ENCODE data around the gene PRKG1.
"Not testable (repeated sequence)": the region's sequence is repeated elsewhere in the genome, so short reads cannot be mapped to it uniquely, and the experiment has no call there.

PRKG1 gene

DNA sequence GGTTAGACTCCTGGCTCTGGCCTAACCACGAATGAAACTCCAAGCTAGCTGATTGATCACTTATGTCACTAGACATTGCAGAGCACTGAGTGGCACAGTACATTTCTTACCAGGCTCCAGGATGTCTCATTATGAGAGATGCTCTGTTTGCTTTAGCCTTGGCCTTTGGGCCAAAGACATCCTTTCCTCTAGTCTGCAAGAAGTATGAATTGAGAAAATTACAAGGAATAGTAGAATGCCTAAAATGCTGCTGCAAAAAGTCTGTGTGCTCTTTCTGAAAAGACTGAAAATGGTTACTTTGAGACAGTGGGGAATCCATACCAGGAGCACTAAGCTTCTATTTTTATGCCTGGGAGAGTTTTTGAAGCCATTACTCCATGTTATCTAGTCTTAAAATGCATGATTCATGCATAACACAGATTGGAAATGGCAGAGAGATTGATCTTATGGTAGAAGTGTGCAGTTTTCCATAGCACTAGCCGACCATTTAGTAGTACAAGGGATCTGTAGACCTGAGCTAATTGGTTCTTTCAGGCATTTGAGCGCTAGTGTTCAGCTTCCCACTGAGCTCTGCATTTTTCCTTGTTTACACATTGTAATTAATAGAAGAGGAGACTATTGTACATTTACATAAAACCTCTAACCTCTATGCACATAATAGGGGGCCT, 303.8 kb downstream of the PRKG1 start:
- no peak for DNase-seq (ENCODE audit: low read depth)

DNA sequence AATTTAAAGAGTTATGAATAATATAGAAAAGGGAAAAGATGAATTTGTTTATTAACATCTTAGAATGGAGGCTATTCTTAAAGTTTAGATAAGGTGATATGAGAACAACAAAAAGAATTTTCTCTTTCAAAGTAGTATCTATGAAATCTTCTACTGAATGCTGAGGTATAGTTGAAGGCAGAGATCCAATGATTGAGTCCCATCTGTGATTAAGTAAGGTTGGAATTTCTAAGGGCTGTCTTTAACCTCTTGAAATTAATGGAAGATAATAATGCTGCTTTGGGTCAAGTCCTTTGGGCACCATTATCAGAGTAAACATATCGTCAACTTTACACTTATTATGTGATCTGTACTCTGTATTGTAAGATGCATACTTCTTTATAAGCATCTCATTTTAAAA, 307.9 kb downstream of the PRKG1 start:
- no peak for DNase-seq (ENCODE audit: low read depth)

DNA sequence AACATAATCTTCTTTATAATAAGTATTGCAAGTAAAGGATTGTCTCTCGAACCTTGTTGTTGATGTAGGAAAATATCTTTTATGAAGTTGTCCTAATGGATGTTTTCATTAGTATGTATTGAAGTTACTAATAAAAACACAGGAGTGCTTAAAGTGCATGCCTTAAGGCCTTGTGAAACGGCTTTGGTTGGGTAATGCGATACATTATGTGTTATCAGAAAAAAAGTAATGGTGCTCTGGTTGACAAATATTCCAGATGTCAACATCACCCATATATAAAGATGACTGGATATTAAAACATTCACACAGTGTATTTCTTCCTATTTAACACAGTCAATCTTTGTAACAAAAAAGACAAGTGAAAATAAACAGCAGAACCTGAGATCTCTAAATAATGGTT, 310.7 kb downstream of the PRKG1 start:
- no peak for DNase-seq (ENCODE audit: low read depth)

DNA sequence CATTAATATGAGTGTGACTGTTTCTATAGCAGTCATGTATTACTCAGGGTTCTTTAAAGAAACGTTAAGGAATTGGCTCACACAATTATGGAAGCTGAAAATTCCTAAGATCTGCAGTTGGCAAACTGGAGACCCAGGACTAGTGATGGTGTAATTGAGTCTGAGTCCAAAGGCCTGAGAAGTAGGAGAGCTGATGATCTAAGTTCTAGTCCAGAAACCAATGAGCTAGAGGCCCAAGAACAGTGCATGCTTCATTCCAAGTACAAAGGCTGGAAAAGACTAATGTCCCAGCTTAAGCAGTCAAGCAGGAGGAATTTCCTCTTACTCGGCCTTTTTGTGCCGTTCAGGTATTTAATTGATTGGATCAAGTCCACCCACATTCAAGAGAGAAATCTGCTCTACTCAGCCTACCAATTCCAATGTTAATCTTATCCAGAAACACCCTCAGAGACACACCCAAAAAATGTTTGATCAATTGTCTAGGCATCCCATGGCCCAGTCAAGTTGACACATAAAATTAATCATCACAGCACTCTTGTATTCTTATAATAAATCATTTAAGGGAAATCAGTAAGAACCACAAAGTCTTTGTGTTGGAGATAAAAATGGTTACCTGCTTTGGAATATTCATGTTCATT, 312.1 kb downstream of the PRKG1 start:
- DNase-seq (ENCODE audit: low read depth) = no peak

DNA sequence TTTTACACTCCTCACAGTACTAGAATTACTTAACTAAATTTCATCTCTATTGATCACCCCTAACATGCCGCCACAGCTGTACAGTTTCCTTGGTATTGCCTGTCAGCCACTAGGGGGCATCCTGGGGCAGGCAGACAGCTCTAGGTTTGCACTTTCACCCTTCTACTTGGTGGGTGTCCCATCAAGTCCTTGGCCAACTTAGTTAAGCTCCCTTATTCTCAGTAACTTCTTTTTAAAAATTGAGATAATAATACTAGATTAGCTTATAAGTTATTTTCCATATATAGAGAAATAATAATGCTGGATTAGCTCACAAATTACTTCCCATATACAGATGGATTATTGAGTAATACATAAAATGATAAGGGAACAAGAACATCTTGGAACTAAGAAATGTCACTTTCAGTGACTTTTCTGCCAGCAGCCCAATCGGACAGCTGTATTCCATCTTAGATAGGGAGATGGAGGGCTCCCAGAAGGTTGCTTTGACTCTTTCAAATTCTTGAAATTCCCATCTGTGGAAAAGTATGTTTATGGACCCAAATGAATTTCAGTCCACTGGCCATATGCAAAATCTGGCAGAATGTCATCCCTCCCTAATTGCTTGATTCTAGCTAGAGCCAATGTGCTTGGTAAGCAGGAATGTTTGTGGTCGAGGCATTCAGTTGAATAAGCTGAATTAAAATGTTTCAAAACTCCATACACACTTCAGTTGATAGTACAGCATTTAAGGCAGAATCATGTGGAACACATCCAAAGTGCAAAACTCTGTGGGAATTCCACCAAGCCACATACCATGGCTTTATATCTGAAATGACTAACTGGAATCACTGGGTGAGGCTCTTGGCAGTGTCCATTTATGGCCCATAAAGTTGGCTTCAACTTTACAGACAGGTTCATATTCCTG, 315.4 kb downstream of the PRKG1 start:
- peak; percentile 99 for DNase-seq (ENCODE audit: low read depth)

DNA sequence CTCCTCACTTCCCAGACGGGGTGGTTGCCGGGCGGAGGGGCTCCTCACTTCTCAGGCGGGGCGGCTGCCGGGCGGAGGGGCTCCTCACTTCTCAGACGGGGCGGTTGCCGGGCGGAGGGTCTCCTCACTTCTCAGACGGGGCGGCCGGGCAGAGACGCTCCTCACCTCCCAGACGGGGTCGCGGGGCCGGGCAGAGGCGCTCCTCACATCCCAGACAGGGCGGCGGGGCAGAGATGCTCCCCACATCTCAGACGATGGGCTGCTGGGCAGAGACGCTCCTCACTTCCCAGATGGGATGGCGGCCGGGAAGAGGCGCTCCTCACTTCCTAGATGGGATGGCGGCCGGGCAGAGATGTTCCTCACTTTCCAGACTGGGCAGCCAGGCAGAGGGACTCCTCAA, 318.7 kb downstream of the PRKG1 start:
- not testable (repeated sequence) for DNase-seq (ENCODE audit: low read depth)

DNA sequence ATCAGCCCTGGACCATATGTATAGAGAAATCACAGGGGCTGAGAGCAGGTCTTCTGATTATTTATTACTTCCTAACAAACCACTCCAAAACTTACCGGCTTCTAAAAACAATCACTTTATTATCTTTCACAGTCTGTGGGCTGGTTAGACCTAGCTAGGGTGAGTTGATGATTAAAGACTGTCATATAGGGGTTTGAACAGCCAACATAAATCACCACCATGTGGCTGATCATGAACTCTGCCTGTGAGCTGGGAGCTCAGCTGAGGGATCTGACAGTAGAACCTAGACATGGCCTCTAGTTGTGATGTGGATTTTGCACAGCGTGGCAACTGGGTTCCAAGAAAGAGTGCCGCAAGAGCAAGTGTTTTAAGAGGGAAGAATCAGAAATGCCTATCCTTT, 319.8 kb downstream of the PRKG1 start:
- DNase-seq (ENCODE audit: low read depth) = no peak

DNA sequence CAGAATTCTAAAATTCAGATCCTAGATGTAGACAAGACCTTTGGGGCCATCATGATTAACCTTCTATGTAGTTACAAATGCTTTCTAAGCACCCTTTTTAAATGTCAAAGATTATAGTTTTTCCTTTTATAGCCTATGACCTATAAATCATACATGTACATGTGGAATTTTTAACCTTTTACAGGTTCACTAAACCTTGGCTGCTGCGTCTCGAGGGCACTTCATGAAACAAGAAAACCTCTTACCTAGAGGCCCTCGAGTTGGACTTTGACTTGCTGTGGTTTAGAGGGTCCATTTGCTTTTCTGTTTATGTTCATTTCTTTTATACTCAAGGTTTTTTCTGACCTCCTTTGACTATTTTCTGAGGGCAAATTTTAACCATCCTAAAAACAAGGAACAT, 323.0 kb downstream of the PRKG1 start:
- DNase-seq (ENCODE audit: low read depth) = no peak

DNA sequence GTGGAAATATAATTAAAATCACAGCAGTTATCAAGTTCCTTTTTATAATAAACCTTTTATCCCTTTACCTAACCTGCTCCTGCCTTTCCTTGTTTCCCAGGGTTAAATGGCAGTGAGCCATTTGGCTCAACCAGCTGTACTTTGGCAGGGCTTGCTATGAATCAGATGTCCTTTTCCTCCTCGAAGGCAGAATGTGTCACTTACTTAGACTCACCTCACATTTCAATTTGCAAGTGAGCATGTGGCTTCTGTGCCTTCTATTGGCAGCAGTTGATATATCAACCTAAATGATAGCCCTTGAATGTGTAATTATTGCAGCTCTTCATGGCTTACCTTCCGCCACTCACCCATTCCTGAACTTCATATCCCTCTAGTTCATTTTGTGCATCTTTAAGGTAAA, 323.4 kb downstream of the PRKG1 start:
- DNase-seq (ENCODE audit: low read depth) = peak; percentile 65

DNA sequence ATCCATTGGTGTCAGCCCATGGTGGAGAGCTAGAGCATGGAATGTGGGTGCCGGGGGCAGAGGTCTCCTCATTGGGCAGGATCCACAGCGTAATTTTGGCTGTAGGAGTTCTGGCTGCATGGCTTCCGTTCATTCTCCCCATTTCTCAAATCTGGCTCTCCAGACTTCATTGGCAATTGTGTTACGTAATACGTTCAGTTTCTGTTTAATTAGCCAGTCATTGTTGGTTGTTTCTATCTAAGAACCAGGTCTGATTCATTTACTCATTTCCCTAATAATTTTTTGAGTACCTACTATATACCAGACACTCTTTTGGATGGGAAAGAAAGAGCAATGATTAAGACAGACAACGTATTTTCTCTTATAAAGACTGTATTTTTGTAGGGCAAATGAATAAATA, 325.6 kb downstream of the PRKG1 start:
- no peak for DNase-seq (ENCODE audit: low read depth)

DNA sequence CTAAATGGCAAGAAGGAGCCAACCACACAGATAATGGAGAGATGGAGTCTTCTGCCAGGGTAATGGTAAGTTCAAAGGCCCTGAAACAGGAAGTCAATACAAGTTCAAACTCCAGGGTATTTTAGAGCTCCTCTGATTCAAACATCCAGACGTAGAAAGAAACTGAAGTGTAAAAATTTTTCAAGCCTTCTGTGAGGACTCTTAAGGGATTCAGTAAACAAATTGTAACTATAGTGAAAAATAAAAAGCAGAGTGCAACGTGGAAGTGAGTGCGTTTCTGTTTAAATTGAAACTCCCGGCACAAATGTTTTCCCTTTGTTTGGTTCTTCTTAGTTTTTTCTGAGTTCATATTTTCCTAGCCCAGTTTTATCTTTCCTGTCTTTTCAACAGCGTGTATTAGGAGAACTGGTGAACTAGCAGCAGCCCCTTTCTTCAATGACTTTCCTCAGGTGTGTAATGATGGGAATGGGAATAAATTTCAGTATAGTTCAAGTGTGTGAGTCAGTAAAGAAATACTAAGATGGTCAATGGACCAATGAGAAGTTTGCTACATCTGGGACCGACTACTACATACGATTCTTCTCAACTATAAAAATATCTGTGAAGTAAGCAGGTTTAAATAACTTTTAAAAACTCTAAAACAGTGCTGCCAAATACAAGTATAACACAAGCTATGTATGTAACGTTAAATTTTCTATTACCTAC, 326.3 kb downstream of the PRKG1 start:
- no peak for DNase-seq (ENCODE audit: low read depth)

DNA sequence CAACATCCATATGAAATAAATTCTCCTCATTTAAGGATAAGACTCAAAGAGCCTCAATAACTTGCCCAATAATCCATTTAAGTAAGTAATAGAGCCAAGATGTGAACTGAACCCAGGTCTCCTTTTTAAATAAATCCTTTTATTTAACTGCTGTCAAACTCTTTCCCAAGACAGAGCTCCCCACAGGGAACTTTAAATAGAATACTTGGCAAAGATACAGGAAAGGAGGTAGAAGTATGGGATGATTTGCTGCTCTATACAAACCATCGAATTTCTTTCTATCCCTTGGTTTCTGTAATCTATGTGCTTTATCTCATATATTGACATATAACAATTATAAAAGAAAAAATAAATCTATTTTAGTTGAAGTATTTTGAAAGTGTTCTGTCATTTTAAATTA, 329.2 kb downstream of the PRKG1 start:
- DNase-seq (ENCODE audit: low read depth) = no peak

DNA sequence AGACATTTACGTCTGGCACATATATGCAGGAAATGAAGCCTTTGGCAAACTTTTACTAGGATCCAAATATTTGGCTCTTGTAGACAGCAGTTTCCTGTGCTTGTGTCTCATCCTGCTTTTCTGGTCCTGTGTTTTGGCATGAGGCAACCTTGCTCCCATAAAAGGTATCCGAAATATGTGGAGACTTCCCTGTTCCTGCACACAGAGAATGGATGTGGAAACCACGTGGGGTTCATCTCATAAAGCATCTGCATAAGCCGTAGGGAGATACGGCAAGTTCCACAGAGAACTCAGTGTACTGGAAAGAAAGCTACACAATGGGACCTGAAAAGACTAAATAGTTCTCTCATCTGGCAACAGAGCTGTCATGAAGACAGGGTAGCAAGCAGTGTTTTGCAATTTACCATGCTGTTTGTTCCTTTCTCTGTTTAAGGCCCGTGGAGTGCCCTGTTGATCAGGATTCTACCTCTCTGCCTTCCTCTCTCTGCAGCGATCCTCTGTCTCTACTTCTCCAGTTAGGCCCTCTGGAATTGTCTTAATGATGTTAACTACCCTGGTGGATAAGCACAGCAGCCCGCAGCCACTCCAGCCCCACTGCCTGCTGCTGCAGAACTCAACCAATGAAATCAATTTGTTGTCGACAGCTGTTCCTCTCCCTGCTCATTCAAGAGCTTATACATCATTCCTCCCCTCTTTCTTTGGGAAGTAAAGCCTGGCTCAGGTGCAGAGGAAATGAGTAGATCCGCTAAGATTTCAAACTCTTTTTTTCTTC, 331.5 kb downstream of the PRKG1 start:
- DNase-seq (ENCODE audit: low read depth) = no peak

DNA sequence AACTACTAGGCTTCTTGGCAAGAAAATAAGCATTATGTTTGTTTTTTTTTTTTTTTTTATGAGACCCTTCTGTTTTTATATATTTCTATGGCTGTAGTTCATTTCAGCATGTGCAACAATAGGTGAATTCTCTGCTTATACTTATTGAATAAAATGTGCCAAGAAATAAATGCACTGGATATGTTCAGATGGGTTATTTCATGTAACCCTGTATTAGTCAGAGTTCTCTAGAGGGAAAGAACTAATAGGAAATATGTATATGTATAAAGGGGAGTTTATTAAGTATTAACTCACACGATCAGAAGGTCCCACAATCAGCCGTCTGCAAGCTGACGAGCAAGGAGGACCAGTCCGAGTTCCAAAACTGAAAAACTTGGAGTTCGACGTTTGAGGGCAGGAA, 332.3 kb downstream of the PRKG1 start:
- no peak for DNase-seq (ENCODE audit: low read depth)

DNA sequence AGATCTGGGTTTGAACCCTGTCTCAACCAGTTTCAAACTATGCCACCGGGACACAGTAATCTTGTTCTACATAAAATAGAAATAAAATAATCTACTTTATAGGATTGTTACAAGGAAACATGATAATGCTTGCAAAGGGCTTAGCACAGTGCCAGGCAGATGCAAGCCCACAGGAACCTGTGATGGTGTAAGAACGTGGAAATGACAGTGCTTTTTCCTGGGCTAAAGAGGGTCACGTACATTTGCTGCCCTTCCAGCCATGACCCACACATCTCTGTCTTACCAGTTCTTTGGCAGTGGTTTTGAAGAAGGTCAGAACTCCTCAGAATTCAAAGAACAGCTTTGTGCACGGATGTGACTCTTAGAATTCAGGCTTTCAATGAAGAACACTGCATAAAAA, 342.2 kb downstream of the PRKG1 start:
- no peak for DNase-seq (ENCODE audit: low read depth)

DNA sequence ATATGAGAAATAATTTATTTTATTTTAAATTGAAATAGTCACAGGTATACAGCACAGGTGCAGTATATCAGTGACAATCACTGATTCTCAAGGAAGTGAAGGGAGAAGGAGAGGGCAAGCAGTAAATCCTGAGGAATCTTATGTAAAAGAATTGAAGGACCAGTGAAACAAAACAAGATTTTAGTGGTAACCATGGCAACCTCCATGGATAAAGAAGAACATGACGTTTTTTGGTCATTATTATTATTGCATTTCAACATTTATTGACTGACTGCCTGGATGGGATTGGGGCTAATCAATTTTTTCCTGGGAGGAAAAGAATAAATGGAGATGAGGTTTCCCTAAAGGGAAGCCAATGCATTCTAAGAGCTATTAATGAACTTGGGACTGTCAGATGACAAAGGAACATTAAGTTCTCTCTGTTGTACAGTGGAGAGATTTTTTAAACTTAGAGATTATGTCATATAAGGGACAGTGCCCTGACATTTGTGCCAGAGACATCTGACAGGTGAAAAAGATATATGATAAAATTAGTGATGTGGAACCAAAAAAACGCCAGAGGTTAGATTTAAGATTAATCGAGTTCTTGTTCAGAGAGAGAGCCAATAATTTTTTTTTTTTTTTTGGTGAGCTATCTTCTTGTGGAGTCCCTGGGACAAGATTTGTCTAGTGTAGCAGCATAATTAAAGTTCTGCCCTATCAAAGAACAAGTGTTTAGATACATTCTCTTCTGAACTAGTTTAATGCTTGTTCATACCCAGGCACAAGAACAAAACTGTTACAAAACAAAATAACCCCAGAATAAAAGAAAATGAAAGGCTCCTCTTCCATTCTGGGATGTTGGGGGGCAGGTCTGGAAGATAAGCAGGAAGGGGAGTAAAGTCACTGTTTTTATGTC, 345.2 kb downstream of the PRKG1 start:
- DNase-seq (ENCODE audit: low read depth) = no peak

DNA sequence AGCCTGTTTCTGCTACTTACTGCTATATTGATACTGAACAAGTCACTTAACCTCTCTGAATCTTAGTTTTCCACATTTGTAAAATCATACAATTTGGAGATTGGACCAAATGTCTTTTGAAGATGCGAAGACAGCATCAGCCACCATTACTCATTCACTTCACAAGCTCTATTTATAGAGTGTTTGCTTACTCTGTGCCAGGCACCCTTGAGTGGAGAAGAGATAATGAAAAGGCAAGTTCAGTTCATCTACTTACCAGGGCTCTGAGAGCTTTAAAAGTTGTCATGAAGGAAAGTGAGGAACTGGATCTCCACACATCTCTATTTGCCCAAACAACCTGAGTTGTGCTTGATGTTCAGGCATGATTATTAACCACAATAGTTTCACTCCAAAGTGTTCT, 347.6 kb downstream of the PRKG1 start:
- DNase-seq (ENCODE audit: low read depth) = no peak

DNA sequence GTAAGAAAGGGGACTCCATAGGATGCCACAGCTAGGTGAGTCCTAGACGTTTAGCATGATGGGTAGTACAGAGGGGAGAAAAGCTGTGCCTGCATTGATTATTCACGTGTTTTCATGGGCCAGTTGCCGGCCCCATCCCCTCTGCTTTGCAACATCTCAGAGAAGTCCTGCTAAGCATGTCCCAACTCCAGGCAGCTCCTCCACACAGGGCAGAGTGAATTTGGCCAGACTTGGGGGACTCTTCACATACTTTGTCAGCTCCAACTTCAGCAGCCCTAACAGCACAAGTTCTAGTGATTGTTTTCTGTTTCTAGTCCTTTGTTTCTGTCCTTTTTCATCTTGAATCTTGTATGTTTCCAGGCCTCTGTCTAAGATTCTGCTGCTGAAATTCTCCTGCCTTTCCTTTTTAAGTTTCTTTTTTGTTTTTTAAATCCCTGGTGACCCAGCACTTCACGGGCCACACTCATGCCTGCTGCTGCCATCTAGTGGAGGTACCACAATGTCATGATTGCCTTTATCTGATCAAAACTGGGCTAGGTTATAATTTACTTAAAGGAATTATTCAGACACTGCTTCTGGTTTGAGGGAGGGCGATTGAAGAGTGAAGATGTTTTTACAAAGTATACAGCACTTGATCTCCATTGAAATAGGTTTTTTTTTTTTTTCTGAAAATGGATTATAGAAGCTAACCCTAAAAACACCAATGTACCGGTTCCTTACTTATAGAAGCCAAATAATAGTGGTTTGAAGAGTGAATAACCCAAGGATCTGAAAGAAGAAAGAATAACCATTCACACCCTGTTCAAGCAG, 348.2 kb downstream of the PRKG1 start:
- peak; percentile 48 for DNase-seq (ENCODE audit: low read depth)

DNA sequence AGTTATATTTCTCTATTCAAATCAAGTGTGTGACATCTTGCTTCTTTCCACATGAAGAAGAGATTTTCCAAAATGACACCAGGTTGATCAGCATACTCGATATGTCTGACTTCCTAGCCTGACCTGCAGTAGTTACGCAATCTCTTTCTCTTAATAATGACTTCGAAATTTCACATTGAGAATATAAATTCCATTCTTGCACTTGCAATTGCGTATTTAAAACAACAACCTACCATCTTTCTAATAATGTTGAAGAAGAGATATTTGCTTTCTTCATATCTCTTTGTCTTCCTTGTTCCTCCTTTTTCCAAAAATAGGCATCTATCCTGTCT, 348.8 kb downstream of the PRKG1 start:
- no peak for DNase-seq (ENCODE audit: low read depth)

DNA sequence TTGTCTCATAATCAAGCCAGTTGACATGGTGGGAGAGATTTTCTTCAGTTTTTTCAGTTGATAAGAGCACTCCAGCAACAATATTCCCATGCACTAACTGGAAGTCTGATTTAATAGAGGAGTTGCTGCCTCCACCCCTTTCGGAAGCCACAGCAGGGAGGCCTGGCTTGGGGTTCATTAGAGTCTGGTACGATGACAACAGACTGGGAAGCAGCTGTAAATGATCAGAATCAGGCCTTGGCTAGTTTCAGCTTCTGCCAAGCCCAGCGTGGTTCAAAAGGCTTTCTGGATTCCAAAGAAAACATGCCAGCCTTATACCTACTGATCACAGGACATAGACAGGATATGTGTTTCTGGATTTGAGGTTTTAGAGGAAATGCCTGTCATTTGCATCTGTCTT, 351.1 kb downstream of the PRKG1 start:
- DNase-seq (ENCODE audit: low read depth) = peak; percentile 32
